HepG2 (cell line): ENCODE measurements around the gene TSPAN5. TPM values are rescaled to one million over a fixed set of nuclear protein-coding genes. Genes with fewer than 3 reads are reported as not detected.

Experiments used
- ATAC-seq: fragments of 200-7000 bp; cut with Tn5 transposase; 3 replicates; pipeline ENCODE4 v1.9.1; 2020; ENCODE audit warnings: mild to moderate bottlenecking, moderate library complexity
- BruUV-seq: library from RNA; stranded (reverse); fragments of 400-500 nt; replicated peaks from 2 replicates; lab custom pipeline; 2021; lab: Mats Ljungman, UMichigan
- CTCF ChIA-PET: fragments of 300-600 bp; formaldehyde crosslinking; extraction: SDS; loops from one replicate; lab custom pipeline; 2021; ENCODE audit warnings: low total read pairs, inconsistent platforms, low intra/inter-chr PET ratio; lab: Yijun Ruan, JAX
- POLR2A ChIA-PET: fragments of 350-600 bp; sonication (Branson Sonifier 250); formaldehyde crosslinking; loops from one replicate; lab custom pipeline; 2020; ENCODE audit warnings: antibody characterized with exemption, inconsistent platforms; lab: Yijun Ruan, JAX
- DNase-seq: peaks from one replicate; pipeline ENCODE4 v3.0.0-alpha.2; 2015; ENCODE audit warnings: low spot score
- FAIRE-seq: peaks from 3 replicates; lab custom pipeline; 2011; peaks lifted over from hg19 to GRCh38; lab: Jason Lieb, UNC
- H2AFZ ChIP-seq: one replicate; pipeline ENCODE4 v1.6.1; 2011; ENCODE audit warnings: low read length, inconsistent platforms
- H3K27ac ChIP-seq: fragments of 300-600 bp; 3 replicates; pipeline ENCODE4 v1.8.0; 2011; ENCODE audit warnings: mixed run types, mild to moderate bottlenecking, mixed read lengths, low read length, inconsistent platforms; ENCODE audit not compliant: insufficient read depth; ENCODE audit errors: extremely low read length
- H3K27me3 ChIP-seq, 2 experiments: fragments of 200-600 bp in 1 of 2; 2 replicates in 1 of 2; 3 replicates in 1 of 2; pipeline versions ENCODE4 v1.6.0 to v1.8.0; 2011; ENCODE audit warnings: low read length in 2 of 2, mild to moderate bottlenecking in 2 of 2, moderate library complexity in 2 of 2, inconsistent platforms in 1 of 2; ENCODE audit not compliant: insufficient read depth in 2 of 2, control insufficient read depth in 1 of 2
- H3K36me3 ChIP-seq, 2 experiments: fragments of 200-600 bp in 1 of 2; replicated peaks in 1 of 2; 2 replicates in 1 of 2; 3 replicates in 1 of 2; pipeline versions ENCODE4 v1.5.1 to v1.8.0; 2011; ENCODE audit warnings: low read length in 2 of 2, inconsistent platforms in 1 of 2; ENCODE audit not compliant: insufficient read depth in 2 of 2, control insufficient read depth in 1 of 2
- H3K4me1 ChIP-seq: 2 replicates; pipeline ENCODE4 v1.5.1; 2012; ENCODE audit warnings: low read length, inconsistent platforms; ENCODE audit not compliant: insufficient read depth
- H3K4me2 ChIP-seq: 2 replicates; pipeline ENCODE4 v1.6.0; 2011; ENCODE audit warnings: low read depth, low read length, inconsistent platforms
- H3K4me3 ChIP-seq, 3 experiments: fragments of 200-600 bp in 1 of 3; sonication (generic), shearing (Covaris generic) in 1 of 3; replicated peaks in 1 of 3; 2 replicates each; pipeline ENCODE4 v1.5.1; 2011 to 2016; ENCODE audit warnings: low read length in 3 of 3, inconsistent platforms in 2 of 3, low read depth in 2 of 3, mild to moderate bottlenecking in 2 of 3, control low read depth in 1 of 3, mixed read lengths in 1 of 3; ENCODE audit not compliant: insufficient read depth in 1 of 3
- H3K79me2 ChIP-seq: one replicate; pipeline ENCODE4 v1.6.1; 2011; ENCODE audit warnings: low read length, inconsistent platforms; ENCODE audit not compliant: insufficient read depth
- H3K9ac ChIP-seq: 2 replicates; pipeline ENCODE4 v1.6.0; 2011; ENCODE audit warnings: mild to moderate bottlenecking, low read depth, low read length, inconsistent platforms; ENCODE audit not compliant: insufficient read depth
- H3K9me3 ChIP-seq: 2 replicates; pipeline ENCODE4 v1.5.1; 2012; ENCODE audit warnings: mild to moderate bottlenecking, low read length
- H4K20me1 ChIP-seq: 2 replicates; pipeline ENCODE4 v1.6.0; 2011; ENCODE audit warnings: inconsistent platforms, mild to moderate bottlenecking, low read length, moderate library complexity; ENCODE audit not compliant: insufficient read depth
- MTF2 ChIP-seq: sonication (generic); formaldehyde crosslinking; IDR thresholded peaks from 2 replicates; pipeline ENCODE4 v1.5.0; 2020; ENCODE audit warnings: missing genetic modification reagents, borderline replicate concordance
- NONO ChIP-seq, 2 experiments: fragments of 450-650 bp in 1 of 2; sonication (generic) in 1 of 2; formaldehyde crosslinking in 1 of 2; IDR thresholded peaks in 1 of 2; conservative IDR thresholded peaks in 1 of 2; 2 replicates each; pipeline versions ENCODE4 v1.6.1 to v1.8.0; 2017 to 2022; ENCODE audit warnings: mild to moderate bottlenecking in 1 of 2, missing genetic modification reagents in 1 of 2, moderate library complexity in 1 of 2
- ZBTB7A ChIP-seq: sonication (generic); formaldehyde crosslinking; IDR thresholded peaks from 2 replicates; pipeline ENCODE4 v1.8.0; 2022; ENCODE audit warnings: mild to moderate bottlenecking, missing genetic modification reagents
- ZFP41 ChIP-seq: sonication (generic); formaldehyde crosslinking; IDR thresholded peaks from 2 replicates; pipeline ENCODE4 v1.4.0; 2020; ENCODE audit warnings: mild to moderate bottlenecking, missing genetic modification reagents, borderline replicate concordance
- ZNF282 ChIP-seq: fragments of 450-650 bp; IDR thresholded peaks from 2 replicates; pipeline ENCODE4 v1.6.1; 2018; ENCODE audit not compliant: partially characterized antibody
- ZNF329 ChIP-seq: sonication (generic); formaldehyde crosslinking; IDR thresholded peaks from 2 replicates; pipeline ENCODE4 v1.9.0; 2021; ENCODE audit warnings: low read depth, mild to moderate bottlenecking, missing genetic modification reagents
- ZNF33B ChIP-seq: sonication (generic); formaldehyde crosslinking; IDR thresholded peaks from 2 replicates; pipeline ENCODE4 v1.5.1; 2020; ENCODE audit warnings: mild to moderate bottlenecking, missing genetic modification reagents
- WGBS: methylation state at CpG from one replicate; pipeline ENCODE4 v1.1.6; 2017; ENCODE audit warnings: low lambda C conversion rate; 5-methylcytosine and 5-hydroxymethylcytosine counted together
- in situ Hi-C: cut with HindIII; loops from 2 replicates; pipeline ENCODE4 v1.10.0; 2017; ENCODE audit warnings: low pct_unique_long_range_greater_than_20kb; ENCODE audit not compliant: extremely low pct_ligation_motif_present
- intact Hi-C: fragments of 100-400 bp; cut with micrococcal nuclease; formaldehyde crosslinking; loops from one replicate; pipeline ENCODE4 v1.10.0; 2022; ENCODE audit not compliant: unreplicated experiment
- polyA plus RNA-seq, 8 experiments: library from polyadenylated mRNA; depleted of rRNA in 3 of 8; stranded (reverse) in 7 of 8; unstranded in 1 of 8; fragments of >200 nt; fragmentation: Illumina TruSeq in 4 of 8; extraction: Trizol in 4 of 8; gene quantifications; 2 replicates each; pipeline versions ENCODE4 v1.2.1 to v1.2.3, GENCODE V29; 2011 to 2016; ENCODE audit warnings: low read depth in 4 of 8, missing spikeins in 1 of 8, mixed read lengths in 1 of 8; ENCODE audit not compliant: insufficient read depth in 1 of 8
- total RNA-seq, 5 experiments: library from RNA; depleted of rRNA; stranded (reverse); fragments of >200 nt; fragmentation: Illumina TruSeq; extraction: Trizol; gene quantifications; 2 replicates each; pipeline ENCODE4 v1.2.3, GENCODE V29; 2016; ENCODE audit warnings: low read depth in 1 of 5
- TF ChIP-seq, protein P1 (sequence below): sonication (generic); formaldehyde crosslinking; IDR thresholded peaks from 2 replicates; pipeline ENCODE4 v1.4.0; 2020; ENCODE audit warnings: missing genetic modification reagents, borderline replicate concordance
- TF ChIP-seq, protein P2 (sequence below): sonication (generic); formaldehyde crosslinking; IDR thresholded peaks from 2 replicates; pipeline ENCODE4 v1.5.0; 2020; ENCODE audit warnings: mild to moderate bottlenecking, missing genetic modification reagents

The TSPAN5 gene
- total and polyA plus RNA-seq, 2 of the 13 experiments (the other 11 are each of a cell fraction or from before 2014, with no cell fraction given) = 0.20 to 0.53 TPM

GRCh38 chr4:98653890-98654867 is 4.2 kb downstream of the TSPAN5 start:
- TF ChIP-seq ZBTB7A (CRISPR knock-in tag) = no peak
- TF ChIP-seq ZNF329 (CRISPR knock-in tag) = no peak
- no peak for TF ChIP-seq ZFP41
- H3K27ac ChIP-seq = no peak overlapping the region
- no peak overlapping the region for H3K4me3 ChIP-seq
- no peaks in the 10 kb centered on the region for H3K79me2 ChIP-seq
- H2AFZ ChIP-seq = no peak overlapping the region
- H3K4me2 ChIP-seq = no peak overlapping the region
- H3K27me3 ChIP-seq = peaks cover 4 to 32% of the 10 kb centered on the region in 2 experiments; a peak in 4 of 5 replicates
- BruUV-seq = no TSS peak
- H3K9ac ChIP-seq = no peak overlapping the region
- no peaks in the 10 kb centered on the region for H3K36me3 ChIP-seq
- peaks cover 8% of the 10 kb centered on the region for H3K4me1 ChIP-seq
- in situ Hi-C loops = no loop called here
- H3K9me3 ChIP-seq = no peaks in the 10 kb centered on the region
- WGBS = 68% methylated on average over 4 of the region's 5 CpGs
- intact Hi-C loops = no loop called here
- POLR2A ChIA-PET = no interaction called here
- FAIRE-seq (no peak), DNase-seq (no peak), ATAC-seq (no peak)
- CTCF ChIA-PET = no interaction called here
- H4K20me1 ChIP-seq = no peaks in the 10 kb centered on the region

DNA sequence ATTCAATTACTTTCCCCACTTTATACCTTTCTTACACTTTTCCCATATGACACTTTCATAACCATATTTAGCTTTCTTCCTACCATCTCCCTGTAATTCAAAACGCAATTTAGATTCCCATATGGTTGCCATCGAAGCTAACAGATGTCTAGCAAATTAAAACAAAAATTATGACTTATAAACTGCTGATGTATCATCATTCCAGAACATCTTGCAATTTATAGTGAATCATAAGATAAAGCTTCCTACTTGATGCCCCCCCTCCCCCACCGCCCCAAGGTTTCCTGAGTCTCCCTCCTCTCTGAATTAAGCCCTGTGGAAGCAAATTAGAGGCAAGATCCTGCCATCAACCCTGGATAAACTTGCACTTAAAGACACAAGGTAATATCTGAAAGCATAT is 5.4 kb downstream of the TSPAN5 start:
- Histone ChIP-seq H3K27ac (no peak overlapping the region), H3K4me3 (no peak overlapping the region), H3K9me3 (no peaks in the 10 kb centered on the region), H2AFZ (no peak overlapping the region), H3K4me2 (no peak overlapping the region), H3K9ac (no peak overlapping the region), H3K79me2 (no peaks in the 10 kb centered on the region), H3K4me1 (peaks cover 6% of the 10 kb centered on the region), H4K20me1 (no peaks in the 10 kb centered on the region), H3K36me3 (no peaks in the 10 kb centered on the region), H3K27me3 (peaks cover 3 to 24% of the 10 kb centered on the region in 2 experiments; a peak in 4 of 5 replicates)
- DNase-seq (no peak), ATAC-seq (no peak), FAIRE-seq (no peak)
- intact Hi-C loops = no loop called here
- 11% methylated on average over 3 of the region's 3 CpGs for WGBS
- BruUV-seq = no TSS peak
- ChIA-PET POLR2A (no interaction called here), CTCF (no interaction called here)
- in situ Hi-C loops = no loop called here
- no peak for TF ChIP-seq ZNF282
- TF ChIP-seq MTF2 (CRISPR knock-in tag) = no peak
- no peak for TF ChIP-seq NONO (IDR thresholded peaks at IDR 0.05)
- no peak for TF ChIP-seq NONO (CRISPR knock-in tag; conservative IDR thresholded peaks at IDR 0.05)
- TF ChIP-seq ZNF33B (CRISPR knock-in tag) = no peak
- TF ChIP-seq, protein P1, sequence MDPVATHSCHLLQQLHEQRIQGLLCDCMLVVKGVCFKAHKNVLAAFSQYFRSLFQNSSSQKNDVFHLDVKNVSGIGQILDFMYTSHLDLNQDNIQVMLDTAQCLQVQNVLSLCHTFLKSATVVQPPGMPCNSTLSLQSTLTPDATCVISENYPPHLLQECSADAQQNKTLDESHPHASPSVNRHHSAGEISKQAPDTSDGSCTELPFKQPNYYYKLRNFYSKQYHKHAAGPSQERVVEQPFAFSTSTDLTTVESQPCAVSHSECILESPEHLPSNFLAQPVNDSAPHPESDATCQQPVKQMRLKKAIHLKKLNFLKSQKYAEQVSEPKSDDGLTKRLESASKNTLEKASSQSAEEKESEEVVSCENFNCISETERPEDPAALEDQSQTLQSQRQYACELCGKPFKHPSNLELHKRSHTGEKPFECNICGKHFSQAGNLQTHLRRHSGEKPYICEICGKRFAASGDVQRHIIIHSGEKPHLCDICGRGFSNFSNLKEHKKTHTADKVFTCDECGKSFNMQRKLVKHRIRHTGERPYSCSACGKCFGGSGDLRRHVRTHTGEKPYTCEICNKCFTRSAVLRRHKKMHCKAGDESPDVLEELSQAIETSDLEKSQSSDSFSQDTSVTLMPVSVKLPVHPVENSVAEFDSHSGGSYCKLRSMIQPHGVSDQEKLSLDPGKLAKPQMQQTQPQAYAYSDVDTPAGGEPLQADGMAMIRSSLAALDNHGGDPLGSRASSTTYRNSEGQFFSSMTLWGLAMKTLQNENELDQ (CRISPR knock-in tag) = no peak
- TF ChIP-seq, protein P2, sequence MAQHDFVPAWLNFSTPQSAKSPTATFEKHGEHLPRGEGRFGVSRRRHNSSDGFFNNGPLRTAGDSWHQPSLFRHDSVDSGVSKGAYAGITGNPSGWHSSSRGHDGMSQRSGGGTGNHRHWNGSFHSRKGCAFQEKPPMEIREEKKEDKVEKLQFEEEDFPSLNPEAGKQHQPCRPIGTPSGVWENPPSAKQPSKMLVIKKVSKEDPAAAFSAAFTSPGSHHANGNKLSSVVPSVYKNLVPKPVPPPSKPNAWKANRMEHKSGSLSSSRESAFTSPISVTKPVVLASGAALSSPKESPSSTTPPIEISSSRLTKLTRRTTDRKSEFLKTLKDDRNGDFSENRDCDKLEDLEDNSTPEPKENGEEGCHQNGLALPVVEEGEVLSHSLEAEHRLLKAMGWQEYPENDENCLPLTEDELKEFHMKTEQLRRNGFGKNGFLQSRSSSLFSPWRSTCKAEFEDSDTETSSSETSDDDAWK (CRISPR knock-in tag) = no peak
